ENCODE measurements around the gene EP300. TPM values are rescaled to one million over a fixed set of nuclear protein-coding genes. Genes with fewer than 3 reads are reported as not detected.

Gene EP300
- total RNA-seq, 1 donor from 2014 or later: 78.9 TPM

DNA sequence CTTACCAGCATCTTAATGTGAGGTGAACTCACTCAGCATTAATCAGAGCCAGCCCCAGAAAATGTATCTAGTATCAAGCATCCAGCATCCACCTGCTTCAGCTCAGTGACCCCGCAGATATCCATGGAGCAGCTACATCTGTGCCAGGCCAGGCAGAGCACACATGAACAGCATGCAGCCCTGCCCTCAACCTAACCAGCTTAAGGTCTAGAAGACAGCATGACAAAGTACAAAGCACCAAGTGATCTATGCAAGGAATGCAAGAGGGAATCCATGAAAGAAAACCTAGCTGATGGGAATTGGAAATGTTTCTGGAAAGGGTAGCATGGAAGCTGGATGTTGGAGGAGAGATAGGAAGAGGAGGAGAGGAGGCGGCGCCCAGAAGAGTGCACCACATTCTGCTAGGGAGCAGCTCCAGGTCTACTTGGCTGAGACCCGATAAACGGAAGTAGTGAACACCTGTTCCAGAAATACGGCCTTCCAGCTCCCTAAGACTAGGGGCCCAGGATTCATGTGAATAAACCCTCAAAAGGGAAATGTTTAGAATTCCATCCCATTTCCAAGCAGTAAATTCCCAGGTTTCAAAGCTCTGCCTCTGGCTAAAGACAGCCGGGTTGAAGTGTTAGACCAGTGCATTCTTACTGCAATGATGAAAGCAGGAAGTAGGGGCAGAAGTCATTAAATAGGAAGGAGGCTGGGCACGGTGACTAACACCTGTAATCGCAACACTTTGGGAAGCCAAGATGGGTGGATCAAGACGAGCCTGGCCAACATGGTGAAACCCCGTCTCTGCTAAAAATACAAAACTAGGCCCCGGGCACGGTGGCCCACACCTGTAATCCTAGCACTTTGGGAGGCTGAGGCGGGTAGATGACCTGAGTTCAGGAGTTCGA lies 89.2 kb downstream of the EP300 start:
- Histone ChIP-seq H3K4me3 (no peak overlapping the region), H3K27me3 (no peaks in the 10 kb centered on the region), H3K9me3 (no peaks in the 10 kb centered on the region), H3K27ac (no peak overlapping the region), H3K4me1 (peaks cover 4% of the 10 kb centered on the region), H3K36me3 (peaks cover 28% of the 10 kb centered on the region)
- no peak for TF ChIP-seq CTCF (IDR thresholded peaks at IDR 0.05)
- DNase-seq (no peak), ATAC-seq (peak; percentile 85)
- intact Hi-C loops (cut with DNase I): no loop called here

DNA sequence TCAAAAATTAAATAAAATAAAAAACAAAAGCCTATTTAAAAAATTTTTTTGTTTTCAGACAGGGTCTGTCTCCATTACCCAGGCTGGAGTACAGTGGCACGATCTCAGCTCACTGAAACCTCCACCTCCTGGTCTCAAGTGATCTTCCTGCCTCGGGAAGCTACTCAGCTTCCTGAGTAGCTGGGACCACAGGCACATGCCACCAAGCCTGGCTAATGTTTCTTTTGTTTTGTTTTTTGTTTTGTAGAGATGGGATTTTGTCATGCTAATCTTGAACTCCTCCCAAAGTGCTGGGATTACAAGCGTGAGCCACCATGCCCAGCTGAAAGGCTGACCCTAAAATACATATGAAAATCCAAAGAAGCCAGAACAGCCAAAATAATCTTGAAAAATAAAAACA lies 92.3 kb downstream of the EP300 start:
- Histone ChIP-seq H3K27me3 (no peaks in the 10 kb centered on the region), H3K9me3 (no peaks in the 10 kb centered on the region), H3K36me3 (no peaks in the 10 kb centered on the region), H3K4me1 (peaks cover 4% of the 10 kb centered on the region), H3K27ac (no peak overlapping the region), H3K4me3 (no peak overlapping the region)
- intact Hi-C loops (cut with DNase I): no loop called here
- no peak for DNase-seq
- ATAC-seq: no peak
- no peak for TF ChIP-seq CTCF (IDR thresholded peaks at IDR 0.05)

DNA sequence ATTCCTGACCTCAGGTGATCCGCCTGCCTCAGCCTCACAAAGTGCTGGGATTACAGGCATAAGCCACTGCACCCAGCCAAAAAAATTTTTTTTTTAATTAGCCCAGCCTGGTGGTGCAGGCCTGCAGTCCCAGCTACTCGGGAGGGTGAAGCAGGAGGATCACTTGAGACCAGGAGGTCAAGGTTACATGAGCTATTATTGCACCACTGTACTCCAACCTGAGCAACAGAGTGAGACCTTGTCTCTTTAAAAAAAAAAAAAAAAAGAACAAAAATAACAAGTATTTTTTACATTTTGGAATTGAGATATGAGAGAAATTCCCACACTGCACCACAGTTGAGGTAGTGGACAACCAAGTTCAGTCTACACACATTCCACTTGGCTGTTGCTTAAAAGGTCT lies 99.1 kb downstream of the EP300 start:
- no peak overlapping the region for H3K27ac ChIP-seq
- H3K4me3 ChIP-seq: no peak overlapping the region
- ATAC-seq: no peak
- no peaks in the 10 kb centered on the region for H3K9me3 ChIP-seq
- H3K27me3 ChIP-seq: no peaks in the 10 kb centered on the region
- no peak for DNase-seq
- intact Hi-C loops (cut with DNase I): no loop called here
- no peaks in the 10 kb centered on the region for H3K4me1 ChIP-seq
- no peaks in the 10 kb centered on the region for H3K36me3 ChIP-seq
- no peak for TF ChIP-seq CTCF (IDR thresholded peaks at IDR 0.05)

DNA sequence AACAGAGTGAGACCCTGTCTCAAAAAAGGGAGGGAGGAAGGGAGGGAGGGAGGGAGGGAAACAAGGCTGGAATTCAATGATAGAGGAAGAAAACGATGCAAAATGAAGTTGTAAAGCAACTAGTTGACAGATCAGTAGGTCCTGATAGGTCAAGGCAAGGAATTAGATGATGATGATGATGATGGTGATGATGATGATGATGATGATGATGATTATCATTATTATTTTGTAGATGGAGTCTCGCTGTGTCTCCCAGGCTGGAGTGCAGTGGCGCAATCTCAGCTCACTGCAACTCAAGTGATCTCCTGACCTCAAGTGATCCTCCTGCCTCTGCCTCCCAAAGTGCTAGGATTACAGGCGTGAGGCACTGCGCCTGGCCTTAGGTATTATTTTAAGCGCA lies 101.4 kb downstream of the EP300 start:
- no peak for DNase-seq
- no peaks in the 10 kb centered on the region for H3K36me3 ChIP-seq
- H3K27ac ChIP-seq: no peak overlapping the region
- ATAC-seq: no peak
- H3K27me3 ChIP-seq: no peaks in the 10 kb centered on the region
- no peak for TF ChIP-seq CTCF (IDR thresholded peaks at IDR 0.05)
- intact Hi-C loops (cut with DNase I): no loop called here
- H3K9me3 ChIP-seq: no peaks in the 10 kb centered on the region
- peaks cover 16% of the 10 kb centered on the region for H3K4me1 ChIP-seq
- no peak overlapping the region for H3K4me3 ChIP-seq

GRCh38 chr22:41197038-41197972 lies 104.9 kb downstream of the EP300 start:
- H3K27me3 ChIP-seq: no peaks in the 10 kb centered on the region
- peak overlapping the region; percentile 66 for H3K27ac ChIP-seq
- DNase-seq (peak; percentile 93), ATAC-seq (peak; percentile 96)
- intact Hi-C loops (cut with DNase I): no loop called here
- H3K4me3 ChIP-seq: peak overlapping the region; percentile 95
- no peak for TF ChIP-seq CTCF (IDR thresholded peaks at IDR 0.05)
- H3K9me3 ChIP-seq: no peaks in the 10 kb centered on the region
- H3K4me1 ChIP-seq: peaks cover 16% of the 10 kb centered on the region
- H3K36me3 ChIP-seq: no peaks in the 10 kb centered on the region

Measured in upper lobe of right lung (tissue), 1 donor.